Measurements from ENCODE around the gene ANGPTL2. TPM values are rescaled to one million over a fixed set of nuclear protein-coding genes. Genes with fewer than 3 reads are reported as not detected.

ANGPTL2 gene
- total RNA-seq, 1 experiment from 2014 or later: 5.1 TPM

- no peak for DNase-seq
- H3K9me3 Mint-ChIP-seq: no peaks in the 10 kb centered on the region; a peak in 1 of 5 replicates
Measured at GRCh38 chr9:127078336-127078735, 44.1 kb downstream of the ANGPTL2 start.

More at GRCh38 chr9:127078336-127078735, 44.1 kb downstream of the ANGPTL2 start:
- Mint-ChIP-seq H3K4me1 (peaks cover 44 to 46% of the 10 kb centered on the region in 2 experiments), H3K27me3 (ENCODE audit: low read depth) (peaks cover 3% of the 10 kb centered on the region; the same call in 1 of the 2 replicates), H3K36me3 (ENCODE audit: insufficient read depth in 1 of 3, low read depth in 3 of 3) (peaks cover 2 to 7% (median 7%) of the 10 kb centered on the region in 3 experiments; a peak in 6 of 7 replicates), H3K4me3 (no peak overlapping the region; a peak in 1 of 5 replicates), H3K27ac (no peak overlapping the region)
- Histone ChIP-seq H3K79me2 (ENCODE audit: insufficient read depth, low read length) (no peaks in the 10 kb centered on the region), H3K14ac (ENCODE audit: insufficient read depth, low read length) (no peak overlapping the region), H2BK120ac (ENCODE audit: low read depth, low read length, poor library complexity, severe bottlenecking) (no peak overlapping the region), H3K27me3 (ENCODE audit: insufficient read depth, low read length) (no peaks in the 10 kb centered on the region), H3K23ac (ENCODE audit: insufficient read length, low read depth, low read length) (no peak overlapping the region), H2AK5ac (ENCODE audit: insufficient read length, low read length) (no peak overlapping the region), H3T11ph (ENCODE audit: low read length) (no peak overlapping the region), H3K23me2 (ENCODE audit: insufficient read length, low read depth, low read length, poor library complexity, severe bottlenecking) (no peaks in the 10 kb centered on the region), H3K4me1 (ENCODE audit: insufficient read depth, low read length) (peaks cover 19% of the 10 kb centered on the region), H3K9ac (ENCODE audit: extremely low read depth, insufficient read length, low read length) (no peak overlapping the region), H2BK20ac (ENCODE audit: low read depth, low read length, poor library complexity, severe bottlenecking) (no peak overlapping the region), H4K5ac (ENCODE audit: insufficient read length, low read depth, low read length) (no peak overlapping the region), H2BK15ac (ENCODE audit: low read depth, low read length) (no peak overlapping the region), H3K4ac (ENCODE audit: low read depth, low read length) (no peak overlapping the region), H4K20me1 (ENCODE audit: control insufficient read depth, insufficient read depth, insufficient read length) (no peaks in the 10 kb centered on the region), H4K91ac (ENCODE audit: insufficient read length, low read depth, low read length) (no peak overlapping the region), H4K8ac (replicated peaks; ENCODE audit: insufficient read length, low read depth, low read length) (no peak overlapping the region), H3K79me1 (ENCODE audit: insufficient read depth, low read depth, low read length, poor library complexity, severe bottlenecking) (no peaks in the 10 kb centered on the region), H2BK12ac (ENCODE audit: insufficient read length, low read depth, low read length) (no peak overlapping the region), H3K56ac (ENCODE audit: insufficient read length, low read depth, low read length) (no peak overlapping the region), H3K4me2 (ENCODE audit: insufficient read depth, insufficient read length, low read length) (no peak overlapping the region), H3K27ac (ENCODE audit: insufficient read length, low read depth, low read length) (no peak overlapping the region), H2AFZ (ENCODE audit: low read length) (no peak overlapping the region), H3K18ac (ENCODE audit: insufficient read length, low read depth, low read length) (no peak overlapping the region), H2BK5ac (ENCODE audit: insufficient read length, low read length) (no peak overlapping the region), H3K9me3 (ENCODE audit: control insufficient read depth, low read depth, low read length) (no peaks in the 10 kb centered on the region)
- TF ChIP-seq CTCF (conservative IDR thresholded peaks at IDR 0.05): no peak
- no CpG with 5 or more reads among the region's 6 CpGs for WGBS (ENCODE audit: extremely low coverage, insufficient read length, low lambda C conversion rate)
